ENCODE data around the gene USH2A. TPM values are rescaled to one million over a fixed set of nuclear protein-coding genes. Genes with fewer than 3 reads are reported as not detected.

Gene USH2A
- total and polyA plus RNA-seq, 8 donors: 0.37 to 0.58 TPM; not detected in 6

DNA sequence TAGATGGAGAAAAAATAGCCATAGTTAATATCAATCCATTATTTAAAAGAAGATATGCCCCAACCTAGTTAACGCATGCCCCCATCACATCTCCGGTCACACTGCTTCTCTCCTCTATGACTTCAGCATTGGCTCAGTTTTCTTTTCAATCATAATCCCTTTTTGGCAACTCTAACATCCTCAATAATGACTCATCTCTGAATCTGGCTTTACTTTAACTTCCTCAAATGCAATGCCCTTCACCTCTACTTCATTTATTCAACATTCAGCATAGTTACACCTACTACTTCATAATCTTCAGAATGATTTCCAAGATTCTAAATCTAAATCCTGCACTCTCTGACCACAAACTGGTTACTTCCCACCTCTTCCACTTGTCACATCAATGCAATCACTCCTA lies 417.3 kb downstream of the USH2A start:
- H3K36me3 ChIP-seq: no peaks in the 10 kb centered on the region
- intact Hi-C loops (cut with DNase I; ENCODE audit: low total_unique reads): no loop called here
- H3K27me3 ChIP-seq: no peaks in the 10 kb centered on the region
- TF ChIP-seq EP300 (IDR thresholded peaks at IDR 0.05) (no peak), POLR2AphosphoS5 (IDR thresholded peaks at IDR 0.05) (no peak), POLR2A (IDR thresholded peaks at IDR 0.05) (no peak)
- TF ChIP-seq, protein P1, sequence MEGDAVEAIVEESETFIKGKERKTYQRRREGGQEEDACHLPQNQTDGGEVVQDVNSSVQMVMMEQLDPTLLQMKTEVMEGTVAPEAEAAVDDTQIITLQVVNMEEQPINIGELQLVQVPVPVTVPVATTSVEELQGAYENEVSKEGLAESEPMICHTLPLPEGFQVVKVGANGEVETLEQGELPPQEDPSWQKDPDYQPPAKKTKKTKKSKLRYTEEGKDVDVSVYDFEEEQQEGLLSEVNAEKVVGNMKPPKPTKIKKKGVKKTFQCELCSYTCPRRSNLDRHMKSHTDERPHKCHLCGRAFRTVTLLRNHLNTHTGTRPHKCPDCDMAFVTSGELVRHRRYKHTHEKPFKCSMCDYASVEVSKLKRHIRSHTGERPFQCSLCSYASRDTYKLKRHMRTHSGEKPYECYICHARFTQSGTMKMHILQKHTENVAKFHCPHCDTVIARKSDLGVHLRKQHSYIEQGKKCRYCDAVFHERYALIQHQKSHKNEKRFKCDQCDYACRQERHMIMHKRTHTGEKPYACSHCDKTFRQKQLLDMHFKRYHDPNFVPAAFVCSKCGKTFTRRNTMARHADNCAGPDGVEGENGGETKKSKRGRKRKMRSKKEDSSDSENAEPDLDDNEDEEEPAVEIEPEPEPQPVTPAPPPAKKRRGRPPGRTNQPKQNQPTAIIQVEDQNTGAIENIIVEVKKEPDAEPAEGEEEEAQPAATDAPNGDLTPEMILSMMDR (IDR thresholded peaks at IDR 0.05): no peak
- H3K4me3 ChIP-seq: no peak overlapping the region
- no peaks in the 10 kb centered on the region for H3K9me3 ChIP-seq
- no peaks in the 10 kb centered on the region for H3K4me1 ChIP-seq
- 71 to 92% (median 75%) methylated on average over 2 of the region's 2 CpGs for WGBS, 5 donors
- H3K27ac ChIP-seq: no peak overlapping the region
- no peak for DNase-seq

DNA sequence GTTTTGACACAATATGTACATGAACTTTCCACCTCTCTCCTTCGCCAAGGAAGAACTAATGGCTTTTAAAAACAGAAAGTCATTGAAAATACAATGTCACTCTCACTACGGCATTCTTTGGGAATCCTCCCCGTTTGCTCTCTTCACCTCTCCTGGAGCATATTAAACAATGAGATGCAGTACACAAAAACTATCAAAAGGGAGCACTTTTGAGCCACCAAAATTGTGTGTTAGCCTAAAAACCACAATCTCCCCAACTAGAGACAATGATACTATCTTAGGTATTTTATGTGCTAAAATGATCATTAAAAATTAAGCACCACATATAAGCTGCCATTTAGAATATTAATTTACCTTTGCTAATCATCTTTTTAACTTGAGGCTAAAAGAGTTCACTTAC lies 430.6 kb downstream of the USH2A start:
- Histone ChIP-seq H3K27me3 (no peaks in the 10 kb centered on the region), H3K36me3 (no peaks in the 10 kb centered on the region), H3K4me1 (no peaks in the 10 kb centered on the region), H3K9me3 (no peaks in the 10 kb centered on the region), H3K4me3 (no peak overlapping the region), H3K27ac (no peak overlapping the region)
- intact Hi-C loops (cut with DNase I; ENCODE audit: low total_unique reads): no loop called here
- 3 to 20% (median 6%) methylated on average over 3 of the region's 3 CpGs for WGBS, 5 donors
- TF ChIP-seq, protein P1 (IDR thresholded peaks at IDR 0.05): no peak
- TF ChIP-seq EP300 (IDR thresholded peaks at IDR 0.05): no peak
- TF ChIP-seq POLR2AphosphoS5 (IDR thresholded peaks at IDR 0.05): no peak
- TF ChIP-seq POLR2A (IDR thresholded peaks at IDR 0.05): no peak
- DNase-seq: peak in 1 of 2 donors; percentile 44

DNA sequence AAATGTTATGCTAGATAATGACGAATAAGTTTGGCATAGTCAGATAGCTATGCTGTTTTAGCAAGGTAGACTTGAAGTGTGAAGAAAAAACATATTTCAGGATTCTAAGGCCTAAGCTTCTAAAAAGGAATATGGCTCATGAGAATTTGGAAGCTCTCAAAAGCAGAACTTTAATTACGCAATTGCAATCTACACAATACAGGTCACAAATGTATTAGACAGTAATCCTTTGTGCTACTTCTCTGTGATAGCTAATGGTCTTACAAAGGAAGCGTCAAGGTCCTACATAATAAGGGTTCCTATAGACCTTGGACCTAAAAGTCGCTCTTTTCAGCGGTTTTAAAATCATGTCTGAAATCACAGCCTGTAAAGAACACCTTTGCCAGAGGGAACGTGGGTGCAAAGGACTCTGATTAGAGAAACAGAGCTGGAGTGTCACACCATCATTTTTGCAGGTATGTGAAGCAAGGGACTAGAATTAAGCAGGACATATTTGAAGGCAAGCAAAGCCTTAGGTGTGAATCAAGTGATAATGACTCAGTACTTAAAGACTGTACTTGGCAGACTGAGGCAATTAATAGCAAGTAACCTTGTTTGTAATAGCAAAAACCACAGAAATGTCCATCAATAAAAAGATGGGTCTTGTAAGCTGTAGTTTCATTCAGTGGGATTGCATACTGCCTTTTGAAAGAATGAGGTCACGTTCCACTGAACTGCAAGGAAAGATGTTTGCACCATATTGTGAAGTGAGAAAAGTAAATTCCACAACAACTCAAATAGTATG lies 436.0 kb downstream of the USH2A start:
- H3K27ac ChIP-seq: no peak overlapping the region

DNA sequence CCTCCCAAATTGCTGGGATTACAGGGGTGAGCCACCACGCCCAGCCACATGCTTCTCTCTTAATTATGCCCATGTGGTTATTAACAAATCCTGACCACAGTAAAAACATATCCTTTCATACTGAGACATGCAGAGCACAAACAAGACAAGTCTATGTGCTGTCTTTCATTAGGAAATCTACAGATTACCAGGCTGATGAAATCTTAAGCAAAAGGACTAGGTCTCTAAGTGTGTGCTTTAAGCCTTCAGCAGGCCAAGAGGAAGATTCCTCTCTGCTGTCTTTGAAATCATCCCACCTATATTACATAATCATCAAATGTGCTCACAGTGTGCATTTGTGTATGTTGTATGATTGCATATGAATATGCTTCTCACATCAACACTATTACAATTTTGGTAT lies 436.8 kb downstream of the USH2A start:
- no peaks in the 10 kb centered on the region for H3K36me3 ChIP-seq
- no peaks in the 10 kb centered on the region for H3K27me3 ChIP-seq
- DNase-seq: no peak
- intact Hi-C loops (cut with DNase I; ENCODE audit: low total_unique reads): no loop called here
- no peak overlapping the region for H3K4me3 ChIP-seq
- H3K27ac ChIP-seq: no peak overlapping the region
- TF ChIP-seq, protein P1 (IDR thresholded peaks at IDR 0.05): no peak
- no peak for TF ChIP-seq POLR2A (IDR thresholded peaks at IDR 0.05)
- TF ChIP-seq POLR2AphosphoS5 (IDR thresholded peaks at IDR 0.05): no peak
- no peak for TF ChIP-seq EP300 (IDR thresholded peaks at IDR 0.05)
- no peaks in the 10 kb centered on the region for H3K9me3 ChIP-seq
- H3K4me1 ChIP-seq: no peaks in the 10 kb centered on the region
- 75 to 92% (median 78%) methylated on average over 1 of the region's 1 CpG for WGBS, 5 donors

More for the DNA sequence above, 436.0 kb downstream of the USH2A start:
- Histone ChIP-seq H3K4me1 (no peaks in the 10 kb centered on the region), H3K4me3 (no peak overlapping the region), H3K36me3 (no peaks in the 10 kb centered on the region), H3K27me3 (no peaks in the 10 kb centered on the region), H3K9me3 (no peaks in the 10 kb centered on the region)
- 72 to 84% (median 73%) methylated on average over 7 of the region's 7 CpGs for WGBS, 5 donors
- no peak for TF ChIP-seq POLR2A (IDR thresholded peaks at IDR 0.05)
- no peak for TF ChIP-seq EP300 (IDR thresholded peaks at IDR 0.05)
- TF ChIP-seq, protein P1 (IDR thresholded peaks at IDR 0.05): no peak
- TF ChIP-seq POLR2AphosphoS5 (IDR thresholded peaks at IDR 0.05): no peak
- DNase-seq: no peak
- intact Hi-C loops (cut with DNase I; ENCODE audit: low total_unique reads): no loop called here
